ENCODE measurements around the gene TMEM127. TPM values are rescaled to one million over a fixed set of nuclear protein-coding genes. Genes with fewer than 3 reads are reported as not detected.
A peak's percentile ranks its signal among the peaks of the same experiment; 100 is the strongest.

Gene TMEM127
- total RNA-seq, 1 donor from 2014 or later, result 61.9 TPM

- Histone ChIP-seq H3K36me3 (peaks cover 40 to 44% of the 10 kb centered on the region in 2 donors), H3K4me3 (no peak overlapping the region), H3K27ac (peak overlapping the region; percentile 47 to 82), H3K4me1 (peaks cover 26 to 52% of the 10 kb centered on the region in 2 donors), H3K9me3 (no peaks in the 10 kb centered on the region), H3K27me3 (no peaks in the 10 kb centered on the region)
- intact Hi-C loops (cut with DNase I), result no loop called here
- TF ChIP-seq CTCF (IDR thresholded peaks at IDR 0.05), result no peak
- no peak for DNase-seq (ENCODE audit: low spot score in 2 of 2)
These were observed 9.1 kb downstream of the TMEM127 start for GRCh38 chr2:96256611-96257113.

GRCh38 chr2:96254571-96254970, 11.2 kb downstream of the TMEM127 start:
- no peak for DNase-seq (ENCODE audit: low spot score in 2 of 2)
- intact Hi-C loops (cut with DNase I), result loop anchor here (5.0 kb wide), 1 partner anchor 107 kb away; the partner anchor contains the start of gene DUSP2
- Histone ChIP-seq H3K27ac (peak overlapping the region in 1 of 2 donors; percentile 3), H3K4me1 (peaks cover 10 to 51% of the 10 kb centered on the region in 2 donors), H3K36me3 (peaks cover 40 to 44% of the 10 kb centered on the region in 2 donors), H3K27me3 (no peaks in the 10 kb centered on the region), H3K9me3 (no peaks in the 10 kb centered on the region), H3K4me3 (no peak overlapping the region)
- no peak for TF ChIP-seq CTCF (IDR thresholded peaks at IDR 0.05)

GRCh38 chr2:96253006-96253405, 12.8 kb downstream of the TMEM127 start:
- no peak for TF ChIP-seq CTCF (IDR thresholded peaks at IDR 0.05)
- Histone ChIP-seq H3K4me3 (no peak overlapping the region), H3K36me3 (peaks cover 40 to 44% of the 10 kb centered on the region in 2 donors), H3K27me3 (no peaks in the 10 kb centered on the region), H3K4me1 (peaks cover 0 to 37% of the 10 kb centered on the region in 2 donors), H3K27ac (peak overlapping the region in 1 of 2 donors; percentile 18), H3K9me3 (no peaks in the 10 kb centered on the region)
- no peak for DNase-seq (ENCODE audit: low spot score in 2 of 2)
- intact Hi-C loops (cut with DNase I), result loop anchor here (5.0 kb wide), 1 partner anchor 106 kb away; the partner anchor contains the start of gene DUSP2

- Histone ChIP-seq H3K4me1 (peaks cover 0 to 34% of the 10 kb centered on the region in 2 donors), H3K27ac (peak overlapping the region; percentile 68 to 81), H3K27me3 (no peaks in the 10 kb centered on the region), H3K36me3 (peaks cover 40 to 44% of the 10 kb centered on the region in 2 donors), H3K4me3 (no peak overlapping the region), H3K9me3 (no peaks in the 10 kb centered on the region)
- TF ChIP-seq CTCF (IDR thresholded peaks at IDR 0.05), result no peak
- DNase-seq (ENCODE audit: low spot score in 2 of 2), result no peak
- intact Hi-C loops (cut with DNase I), result loop anchor here (5.0 kb wide), 1 partner anchor 105 kb away; the partner anchor contains the start of gene DUSP2
These were observed 13.3 kb downstream of the TMEM127 start for GRCh38 chr2:96252526-96252925.

GRCh38 chr2:96251721-96252292, 14.0 kb downstream of the TMEM127 start:
- intact Hi-C loops (cut with DNase I), result loop anchor here (5.0 kb wide), 1 partner anchor 105 kb away; the partner anchor contains the start of gene DUSP2
- peaks cover 40 to 44% of the 10 kb centered on the region in 2 donors for H3K36me3 ChIP-seq
- peak overlapping the region; percentile 68 to 81 for H3K27ac ChIP-seq
- peak; percentile 75 to 95 for DNase-seq (ENCODE audit: low spot score in 2 of 2)
- H3K27me3 ChIP-seq, result no peaks in the 10 kb centered on the region
- peaks cover 0 to 30% of the 10 kb centered on the region in 2 donors for H3K4me1 ChIP-seq
- TF ChIP-seq CTCF (IDR thresholded peaks at IDR 0.05), result no peak
- H3K4me3 ChIP-seq, result peak overlapping the region; percentile 31 to 34
- no peaks in the 10 kb centered on the region for H3K9me3 ChIP-seq
